Measurements from ENCODE around the gene IBA57.
"Not testable (repeated sequence)": the region's sequence is repeated elsewhere in the genome, so short reads cannot be mapped to it uniquely, and the experiment has no call there.

Gene IBA57

DNA sequence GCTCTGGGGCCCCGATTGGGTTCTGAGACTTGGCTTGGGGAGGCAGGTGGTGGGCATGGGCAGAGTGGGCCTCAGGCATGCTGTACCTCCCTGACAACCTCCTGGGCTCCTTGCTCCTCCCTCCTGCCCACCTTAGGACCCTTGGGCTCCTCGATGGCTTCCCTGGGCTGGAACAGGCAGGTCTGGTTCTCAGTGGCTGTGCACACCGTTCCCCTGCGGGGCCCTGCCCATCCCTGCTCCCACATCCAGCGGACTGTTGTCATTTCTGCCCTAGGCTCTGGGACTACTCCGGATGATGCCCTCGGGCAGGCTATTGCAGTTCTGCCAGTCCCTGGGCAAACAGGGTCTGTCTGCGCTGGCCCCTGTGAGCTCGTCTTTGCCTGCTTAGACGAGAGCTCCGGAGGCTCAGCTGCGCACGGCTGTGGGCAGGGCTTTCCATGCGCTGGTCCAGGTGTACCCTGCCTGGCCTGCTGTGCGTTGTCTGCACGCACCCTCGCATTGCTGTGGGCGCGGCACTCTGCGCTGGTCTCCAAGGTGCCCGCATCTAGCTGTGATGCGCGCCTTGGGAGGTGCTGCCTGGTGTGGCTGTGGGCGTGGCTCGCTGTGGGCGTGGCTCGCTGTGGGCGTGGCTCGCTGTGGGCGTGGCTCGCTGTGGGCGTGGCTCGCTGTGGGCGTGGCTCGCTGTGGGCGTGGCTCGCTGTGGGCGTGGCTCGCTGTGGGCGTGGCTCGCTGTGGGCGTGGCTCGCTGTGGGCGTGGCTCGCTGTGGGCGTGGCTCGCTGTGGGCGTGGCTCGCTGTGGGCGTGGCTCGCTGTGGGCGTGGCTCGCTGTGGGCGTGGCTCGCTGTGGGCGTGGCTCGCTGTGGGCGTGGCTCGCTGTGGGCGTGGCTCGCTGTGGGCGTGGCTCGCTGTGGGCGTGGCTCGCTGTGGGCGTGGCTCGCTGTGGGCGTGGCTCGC is 8.2 kb downstream of the IBA57 start:
- not testable (repeated sequence) for DNase-seq

DNA sequence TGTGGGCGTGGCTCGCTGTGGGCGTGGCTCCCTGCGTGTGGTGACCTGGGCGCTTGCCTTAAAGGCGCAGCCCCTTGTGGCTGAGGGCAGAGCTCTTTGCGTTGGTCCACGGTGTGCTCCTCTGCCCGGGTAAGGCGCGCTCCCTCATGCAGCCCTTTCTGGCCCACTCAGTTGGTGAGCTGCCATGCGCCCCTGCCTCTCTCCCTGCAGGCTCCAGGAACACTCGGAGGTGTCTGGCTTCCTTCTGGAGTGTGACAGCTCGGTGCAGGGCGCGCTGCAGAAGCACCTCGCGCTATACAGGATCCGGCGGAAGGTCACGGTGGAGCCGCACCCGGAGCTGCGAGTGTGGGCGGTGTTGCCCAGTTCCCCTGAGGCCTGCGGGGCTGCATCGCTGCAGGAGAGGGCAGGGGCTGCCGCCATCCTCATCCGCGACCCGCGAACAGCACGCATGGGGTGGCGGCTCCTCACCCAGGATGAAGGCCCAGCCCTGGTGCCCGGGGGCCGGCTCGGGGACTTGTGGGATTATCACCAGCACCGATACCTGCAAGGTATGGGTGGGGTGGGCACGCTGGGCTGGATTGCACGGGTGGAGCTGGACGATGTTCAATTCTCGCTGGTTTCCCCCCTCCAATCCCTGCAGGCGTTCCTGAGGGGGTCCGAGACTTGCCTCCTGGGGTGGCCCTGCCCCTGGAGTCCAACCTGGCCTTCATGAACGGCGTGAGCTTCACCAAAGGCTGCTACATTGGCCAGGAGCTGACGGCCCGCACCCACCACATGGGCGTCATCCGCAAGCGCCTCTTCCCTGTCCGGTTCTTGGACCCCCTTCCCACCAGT is 9.1 kb downstream of the IBA57 start:
- DNase-seq: no peak

DNA sequence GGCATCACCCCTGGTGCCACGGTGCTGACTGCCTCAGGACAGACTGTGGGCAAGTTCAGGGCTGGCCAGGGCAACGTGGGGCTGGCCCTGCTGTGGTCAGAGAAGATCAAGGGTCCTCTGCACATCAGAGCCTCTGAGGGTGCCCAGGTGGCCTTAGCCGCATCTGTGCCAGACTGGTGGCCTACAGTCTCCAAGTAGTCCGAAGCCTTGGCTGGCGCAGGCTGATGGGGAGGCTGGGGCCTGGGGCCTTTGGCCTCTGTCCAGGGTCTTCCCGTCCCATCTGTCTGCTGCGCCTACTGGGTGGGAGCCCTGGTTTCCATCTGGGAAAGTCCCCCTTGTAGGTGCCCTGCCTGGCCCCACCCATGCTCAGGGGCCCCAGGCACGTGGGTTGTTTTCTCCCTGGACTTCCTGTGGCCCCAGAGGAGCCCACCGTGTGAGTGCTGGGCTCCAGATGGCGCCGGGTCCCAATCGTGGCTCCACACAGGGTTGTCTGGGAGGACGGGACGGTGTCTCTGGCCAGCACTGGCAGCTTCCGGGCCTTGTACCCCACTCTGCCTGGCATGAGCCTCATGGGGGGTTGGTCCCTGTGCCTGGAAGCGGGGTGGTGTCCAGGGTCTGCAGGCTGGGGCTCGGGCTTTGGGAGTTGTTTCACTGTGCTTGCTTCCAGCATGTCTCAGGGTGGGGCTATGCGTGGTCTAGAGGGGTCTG is 9.9 kb downstream of the IBA57 start:
- DNase-seq: no peak

DNA sequence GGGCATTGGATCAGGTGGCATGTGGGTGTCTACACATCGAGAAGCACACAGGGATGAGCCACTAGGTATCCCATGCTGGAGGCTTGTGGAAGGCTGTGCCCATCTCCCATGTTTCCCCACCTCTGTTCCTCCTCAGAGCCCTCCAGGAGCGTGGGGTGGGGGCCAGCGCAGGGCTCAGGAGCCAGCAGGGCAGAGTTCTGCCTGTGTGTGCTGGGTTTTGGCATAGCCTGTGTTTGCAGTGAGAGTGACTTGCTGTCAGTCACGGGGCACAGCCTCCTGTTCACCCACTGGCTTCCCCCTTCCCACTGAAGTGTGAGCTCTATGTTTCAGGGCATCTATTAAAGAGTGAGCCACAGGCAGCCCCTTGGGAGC is 10.4 kb downstream of the IBA57 start:
- no peak for DNase-seq

DNA sequence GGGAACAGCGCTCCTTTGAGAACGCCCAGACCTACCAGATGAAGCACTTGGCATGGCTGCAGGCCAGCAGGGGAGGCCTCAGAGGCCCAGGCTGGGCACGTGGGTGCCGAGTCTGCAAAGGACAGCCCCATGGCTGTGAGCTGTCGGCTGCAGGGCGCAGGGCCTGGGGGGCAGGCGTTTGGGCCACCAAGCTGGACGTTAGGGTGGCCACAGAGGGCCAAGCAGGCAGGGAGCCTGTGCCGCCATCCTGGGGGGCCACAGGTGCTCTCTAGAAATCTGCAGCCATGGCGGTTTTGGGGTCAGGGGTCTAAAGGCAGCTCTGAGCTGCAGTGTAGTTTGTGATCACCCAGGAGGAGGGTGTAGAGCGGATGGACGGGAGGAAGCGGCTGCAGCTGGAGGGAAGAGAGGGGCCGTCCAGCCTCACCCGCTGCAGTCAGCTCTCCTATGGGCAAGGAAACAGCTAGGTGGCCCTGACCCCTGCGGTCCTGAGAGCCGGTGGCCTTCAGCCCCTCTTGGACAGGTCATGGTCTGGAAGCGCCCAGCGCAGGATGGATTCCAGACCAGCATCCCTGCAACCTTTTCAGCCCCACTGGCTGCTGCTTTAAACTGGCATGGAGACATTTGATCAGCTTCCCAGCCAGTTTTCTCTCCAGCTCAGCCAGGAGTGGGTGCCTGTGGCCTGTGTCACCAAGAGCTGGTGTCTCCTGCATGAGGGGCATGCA is 11.0 kb downstream of the IBA57 start:
- DNase-seq: no peak

DNA sequence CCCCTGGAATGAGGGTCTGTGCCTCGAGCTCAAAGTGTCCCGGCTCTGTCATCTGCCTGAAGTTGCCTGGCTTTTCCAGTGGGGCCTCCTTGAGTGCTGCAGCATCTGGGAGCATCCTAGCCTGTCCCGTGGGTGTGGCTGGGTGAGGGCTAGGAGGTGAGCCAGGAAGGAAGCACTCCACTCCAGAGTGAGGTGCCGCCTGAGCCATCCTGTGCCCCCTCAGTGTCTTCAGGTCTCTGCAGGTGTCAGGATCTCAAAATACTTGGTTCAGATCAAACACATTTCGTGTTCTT is 11.5 kb downstream of the IBA57 start:
- no peak for DNase-seq

DNA sequence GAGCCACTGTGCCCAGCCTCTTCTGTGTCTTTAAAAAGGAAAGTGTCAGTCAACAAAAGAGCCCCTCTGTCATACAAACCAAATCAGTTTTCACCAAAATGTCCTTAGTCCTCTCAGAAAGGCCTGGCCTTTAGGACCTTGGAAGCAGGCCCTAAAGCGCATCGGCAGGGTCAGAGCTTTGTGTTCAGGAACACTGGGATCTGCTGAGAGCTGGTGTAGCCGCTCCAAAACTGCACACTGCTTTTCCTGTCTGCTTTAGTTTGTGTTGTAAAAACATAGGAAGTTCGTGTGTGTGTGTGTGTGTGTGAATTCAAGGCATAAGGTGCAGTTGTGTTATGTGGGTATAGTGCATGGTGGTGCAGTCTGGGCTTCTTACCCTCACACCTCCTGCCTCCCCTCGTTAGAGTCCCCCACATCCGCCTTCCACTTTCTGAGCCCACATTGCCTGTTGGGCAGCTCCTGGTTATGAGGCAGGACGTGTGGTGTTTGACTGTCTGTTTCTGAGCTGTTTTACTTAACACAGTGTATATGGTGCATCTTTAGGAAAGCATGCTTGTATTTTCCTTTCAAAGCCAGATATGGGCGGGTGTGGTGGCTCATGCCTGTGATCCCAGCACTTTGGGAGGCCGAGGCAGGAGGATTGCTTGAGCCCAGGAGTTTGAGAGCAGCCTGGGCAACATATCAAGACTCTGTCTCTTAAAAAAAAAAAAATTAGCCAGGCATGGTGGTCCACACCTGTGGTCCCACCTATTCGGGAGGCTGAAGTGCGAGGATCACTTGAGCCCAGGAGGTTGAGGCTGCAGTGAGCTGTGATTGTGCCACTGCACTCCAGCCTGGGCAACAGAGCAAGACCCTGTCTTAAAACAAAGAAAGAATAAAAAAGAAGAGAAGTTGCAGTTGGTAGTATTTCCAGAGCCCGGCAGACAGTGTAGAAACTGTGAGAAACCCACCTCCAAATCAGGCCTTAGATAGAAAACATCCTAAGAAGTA is 12.4 kb downstream of the IBA57 start:
- DNase-seq: no peak

DNA sequence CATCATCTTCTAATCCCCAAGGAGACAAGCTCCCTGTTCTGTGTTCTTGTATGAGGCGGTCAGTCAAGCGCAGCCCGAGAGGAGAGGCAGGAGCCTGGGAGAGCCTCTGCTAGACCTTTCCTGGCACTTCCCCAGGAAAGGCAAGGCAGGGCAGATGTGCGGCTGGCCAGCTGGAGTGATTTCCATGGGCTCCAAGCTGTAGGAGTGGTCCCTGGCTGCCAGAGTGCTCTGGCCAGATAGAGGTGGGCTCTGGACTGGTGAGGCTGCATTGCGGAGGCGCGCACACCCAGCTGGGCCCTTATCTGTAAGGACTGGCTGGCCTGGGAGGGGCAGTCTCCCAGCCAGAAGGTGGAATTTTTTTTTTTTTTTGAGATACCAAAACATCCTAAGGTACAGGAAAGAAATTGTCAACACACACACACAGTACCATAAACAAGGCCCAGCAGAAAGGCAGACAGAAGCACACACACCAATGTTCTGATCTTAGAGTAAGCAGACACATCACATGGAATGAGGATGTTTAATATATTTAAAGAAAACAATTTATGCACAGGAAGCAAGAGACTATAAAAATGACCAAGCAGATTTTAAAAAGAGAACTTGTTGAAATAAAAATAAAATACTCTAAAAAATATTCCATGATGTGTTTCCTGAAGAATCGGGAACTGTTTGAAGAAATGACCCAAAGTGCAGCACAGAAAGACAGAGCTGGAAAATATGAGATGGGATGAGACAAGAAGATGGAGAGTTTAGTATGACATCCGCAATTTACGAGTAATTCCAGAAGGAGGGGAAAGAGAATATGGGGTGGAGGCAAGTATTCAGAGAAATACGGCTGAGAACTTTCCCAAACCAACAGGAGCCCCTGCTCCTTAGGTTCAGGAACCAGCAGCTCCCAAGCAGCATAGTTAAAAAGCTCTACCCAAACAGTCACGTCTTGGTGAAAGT is 13.4 kb downstream of the IBA57 start:
- DNase-seq: no peak

DNA sequence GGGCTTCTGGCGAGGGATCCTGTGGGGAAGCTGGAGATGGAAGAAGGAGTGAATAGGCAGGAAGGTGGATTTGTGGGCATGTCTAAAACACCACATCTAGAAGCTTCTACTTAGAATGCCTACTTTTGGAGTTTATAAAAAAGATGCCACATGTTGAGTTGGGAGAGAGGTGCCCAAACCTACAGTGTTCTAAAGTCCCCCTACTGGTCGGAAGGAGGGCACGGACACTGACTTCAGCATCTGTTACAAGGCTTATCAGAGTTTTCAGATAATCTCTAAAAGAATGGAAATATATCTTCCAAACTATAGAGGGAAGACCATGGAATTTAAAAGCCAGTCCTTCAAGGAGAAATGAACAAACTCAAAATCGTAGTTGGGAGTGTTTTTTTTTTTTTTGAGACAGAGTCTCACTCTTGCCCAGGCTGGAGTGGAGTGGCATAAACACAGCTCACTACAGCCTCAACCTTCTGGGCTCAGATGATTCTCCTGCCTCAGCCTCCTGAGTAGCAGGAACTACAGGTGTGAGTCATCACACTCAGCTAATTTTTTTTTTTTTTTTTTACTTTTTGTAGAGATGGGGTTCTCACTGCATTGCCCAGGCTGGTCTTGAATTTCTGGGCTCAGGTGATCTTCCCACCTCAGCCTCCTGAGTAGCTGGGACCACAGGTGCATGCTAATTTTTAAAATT is 14.8 kb downstream of the IBA57 start:
- DNase-seq: no peak

DNA sequence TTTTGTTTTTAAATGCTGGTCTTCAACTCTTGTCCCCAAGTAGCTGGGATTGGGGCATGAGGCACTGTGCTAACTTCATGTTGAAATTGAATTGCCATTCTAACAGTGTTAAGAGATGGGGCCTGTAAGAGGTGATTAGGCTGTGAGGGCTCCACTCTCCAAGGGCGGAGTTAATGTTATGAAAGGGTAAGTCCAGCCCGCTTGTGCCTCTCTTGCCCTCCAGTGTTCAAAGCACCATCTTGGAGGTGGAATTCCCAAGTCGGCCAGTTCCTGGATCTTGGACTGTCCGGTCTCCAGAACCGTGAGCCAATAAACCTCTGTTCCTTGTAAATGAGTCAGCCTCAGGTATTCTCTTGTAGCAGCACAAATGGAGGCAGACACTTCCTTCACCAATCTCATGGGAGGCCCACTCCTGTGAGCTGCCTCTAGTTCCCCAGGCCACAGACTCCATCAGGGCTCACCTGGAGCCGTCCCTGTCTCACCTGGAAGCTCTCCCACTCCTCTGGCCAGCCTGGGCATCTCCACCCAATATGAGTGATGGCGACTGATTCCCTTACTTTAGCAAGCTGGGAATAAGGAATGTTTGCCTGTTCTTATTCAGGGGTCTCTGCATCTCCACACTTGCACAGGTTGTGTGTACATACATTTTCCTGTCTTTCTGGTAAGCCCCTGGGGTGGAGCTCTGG is 15.5 kb downstream of the IBA57 start:
- DNase-seq: no peak

DNA sequence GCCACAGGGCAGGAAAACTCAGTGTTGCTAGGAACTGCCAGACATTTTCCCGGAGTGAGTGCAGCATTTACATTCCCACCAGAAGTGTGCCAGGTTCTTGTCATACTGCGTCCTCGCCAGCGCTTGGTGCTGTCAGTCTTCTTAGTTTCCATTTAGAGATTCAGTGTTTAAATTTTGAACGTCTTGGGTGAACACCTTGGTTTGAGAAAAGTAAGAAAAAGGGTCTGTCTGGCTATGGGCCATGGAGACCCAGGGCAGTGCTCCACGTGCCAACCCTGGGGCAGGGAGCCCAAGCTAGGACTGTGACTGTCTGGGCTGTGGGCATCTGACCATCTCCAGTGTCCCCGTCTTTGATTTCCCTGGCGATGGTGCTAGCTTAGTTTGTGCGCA is 16.0 kb downstream of the IBA57 start:
- DNase-seq: no peak

DNA sequence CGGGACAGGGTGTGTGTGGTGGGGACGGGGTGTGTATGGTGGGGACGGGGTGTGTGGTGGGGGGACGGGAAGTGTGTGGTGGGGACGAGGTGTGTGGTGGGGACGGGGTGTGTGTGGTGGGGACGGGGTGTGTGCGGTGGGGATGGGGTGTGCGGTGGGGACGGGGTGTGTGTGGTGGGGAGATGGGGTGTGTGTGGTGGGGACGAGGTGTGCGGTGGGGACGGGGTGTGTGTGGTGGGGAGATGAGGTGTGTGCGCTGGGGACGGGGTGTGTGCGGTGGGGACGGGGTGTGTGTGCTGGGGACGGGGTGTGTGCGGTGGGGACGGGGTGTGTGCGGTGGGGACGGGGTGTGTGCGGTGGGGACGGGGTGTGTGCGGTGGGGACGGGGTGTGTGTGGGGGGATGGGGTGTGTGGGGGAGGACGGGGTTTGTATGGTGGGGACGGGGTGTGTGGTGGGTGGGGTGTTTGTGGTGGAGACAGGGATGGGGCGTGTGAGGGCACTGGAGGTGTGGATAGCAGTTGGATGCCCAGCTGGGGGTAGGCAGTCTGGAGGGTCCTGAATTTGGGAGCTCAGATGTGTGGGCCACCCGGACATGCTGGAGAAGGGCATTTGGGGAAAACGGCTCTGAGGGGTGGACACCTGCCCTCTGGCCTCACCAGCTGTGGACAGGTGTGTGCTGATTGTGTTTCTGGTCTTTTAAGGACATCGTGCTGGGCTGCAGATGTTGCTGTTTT is 16.9 kb downstream of the IBA57 start:
- DNase-seq: no peak

DNA sequence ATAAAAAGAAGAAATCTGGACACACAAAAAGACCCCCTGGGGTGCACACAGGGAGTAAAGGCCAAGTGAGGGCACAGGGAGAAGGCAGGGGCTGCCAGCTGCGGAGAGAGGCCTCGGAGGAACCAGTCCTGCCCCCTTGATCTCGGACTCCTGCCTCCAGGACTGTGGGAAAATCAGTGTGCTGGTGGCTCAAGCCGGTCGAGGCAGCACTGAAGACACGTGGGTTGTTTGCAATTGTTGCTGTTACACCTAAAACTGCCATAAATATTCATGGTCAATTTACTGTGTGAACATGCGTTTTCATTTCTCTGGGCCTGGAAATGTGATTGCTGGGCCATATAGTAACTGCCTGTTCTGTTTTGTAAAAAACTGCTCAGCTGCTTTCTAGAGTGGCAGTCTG is 18.5 kb downstream of the IBA57 start:
- no peak for DNase-seq

DNA sequence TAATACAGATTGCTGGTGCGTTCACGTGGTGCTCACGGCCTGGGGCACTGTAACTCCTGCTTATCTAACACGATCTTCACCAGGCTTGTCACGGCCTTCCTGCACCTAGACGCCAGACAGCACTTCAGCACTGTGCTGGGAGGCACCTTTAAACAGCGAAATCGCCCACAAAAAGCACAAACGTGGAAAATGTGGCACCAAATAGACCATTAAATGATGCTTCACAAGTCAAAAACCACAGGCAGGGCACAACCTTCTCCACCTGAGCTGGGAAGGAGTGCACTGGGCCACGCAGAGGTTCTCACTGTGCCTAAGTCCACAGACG is 20.0 kb downstream of the IBA57 start:
- DNase-seq: no peak

DNA sequence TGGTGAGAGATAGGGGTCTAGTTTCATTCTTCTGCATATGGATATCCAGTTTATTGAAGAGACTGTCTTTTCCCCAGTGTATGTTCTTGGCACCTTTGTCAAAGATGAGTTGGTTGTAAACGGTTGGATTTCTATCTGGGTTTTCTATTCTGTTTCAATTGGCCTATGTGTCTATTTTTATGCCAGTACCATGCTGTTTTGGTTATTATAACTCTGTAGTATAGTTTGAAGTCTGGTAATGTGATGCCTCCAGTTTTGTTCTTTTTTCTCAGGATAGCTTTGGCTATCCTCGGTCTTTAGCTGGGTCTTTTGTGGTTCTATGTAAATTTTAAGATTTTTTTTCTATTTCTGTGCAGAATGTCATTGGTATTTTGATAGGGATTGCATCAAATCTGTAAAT is 22.6 kb downstream of the IBA57 start:
- not testable (repeated sequence) for DNase-seq

DNA sequence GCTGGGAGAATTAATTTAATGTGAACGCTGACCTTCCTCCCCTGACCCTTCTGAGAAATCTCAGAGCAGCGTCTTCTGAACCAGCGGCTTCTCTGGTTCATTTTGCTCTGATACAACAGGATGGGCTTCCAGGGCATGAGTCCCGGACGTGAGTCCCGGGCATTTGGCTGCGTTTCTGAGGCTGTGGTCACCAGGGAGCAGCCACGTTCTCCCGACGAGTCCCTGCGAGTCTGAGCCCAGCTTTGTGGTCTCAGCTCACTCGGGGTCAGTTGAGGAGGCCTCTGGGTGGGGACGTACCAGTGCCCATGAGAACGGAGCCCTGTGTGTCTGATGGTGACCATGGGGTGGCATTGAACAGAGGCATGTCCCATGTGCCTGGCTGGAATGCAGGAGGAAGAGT is 24.6 kb downstream of the IBA57 start:
- DNase-seq: no peak

DNA sequence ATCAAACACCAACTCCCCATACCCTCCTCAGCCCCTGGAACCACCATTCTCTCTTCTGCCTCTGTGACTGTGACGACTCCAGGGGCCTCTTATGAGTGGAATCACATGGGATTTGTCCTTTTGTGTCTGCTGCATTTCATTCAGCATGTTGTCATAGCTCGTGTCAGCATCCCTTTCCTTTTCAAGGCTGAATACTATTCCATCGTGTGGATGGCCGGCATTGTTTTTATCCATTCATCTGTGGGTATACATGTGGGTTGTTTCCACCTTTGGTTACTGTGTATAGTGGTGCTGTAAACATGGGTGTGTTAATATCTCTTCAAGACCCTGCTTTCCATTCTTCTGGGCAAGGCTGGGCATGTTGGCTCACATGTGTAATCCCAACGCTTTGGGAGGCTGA is 25.2 kb downstream of the IBA57 start:
- DNase-seq: no peak

DNA sequence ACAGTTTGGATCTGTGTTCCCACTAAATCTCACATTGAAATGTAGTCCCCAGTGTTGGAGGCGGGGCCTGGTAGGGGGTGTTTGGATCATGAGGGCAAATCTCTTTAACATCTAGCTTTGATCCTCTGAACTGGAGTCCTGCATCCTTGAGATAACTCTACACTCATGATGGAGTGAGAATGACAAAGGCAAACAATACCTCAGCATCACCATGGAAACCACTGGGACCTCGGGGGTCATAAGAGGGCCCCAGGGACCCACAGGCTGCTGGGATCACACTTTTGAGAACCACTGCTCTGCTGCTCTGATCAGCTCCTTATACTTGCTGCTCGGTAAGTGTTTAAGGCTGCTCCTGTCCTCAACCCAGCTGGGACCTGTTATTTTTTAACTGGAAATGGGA is 28.8 kb downstream of the IBA57 start:
- no peak for DNase-seq
